CD4-positive, alpha-beta T cell (primary cell): ENCODE results near the gene ZNF281. TPM values are rescaled to one million over a fixed set of nuclear protein-coding genes. Genes with fewer than 3 reads are reported as not detected.

Source experiments
- ATAC-seq: fragments of 200-7000 bp; cut with Tn5 transposase; one replicate; pipeline ENCODE4 v1.10.0; 2022; ENCODE audit warnings: mild to moderate bottlenecking; ENCODE audit not compliant: poor library complexity
- CTCF ChIA-PET: fragments of 350-600 bp; sonication (Branson Sonifier 250); formaldehyde crosslinking; loops from one replicate; lab custom pipeline; 2021; ENCODE audit warnings: antibody characterized with exemption, inconsistent platforms; lab: Charles Lee
- POLR2A ChIA-PET: fragments of 350-600 bp; sonication (Branson Sonifier 250); formaldehyde crosslinking; loops from one replicate; lab custom pipeline; 2021; ENCODE audit warnings: antibody characterized with exemption, inconsistent platforms; lab: Charles Lee
- DNase-seq, 14 experiments: peaks; one replicate each; pipeline ENCODE4 v3.0.0-alpha.2; 2013 to 2020; ENCODE audit warnings: mixed read lengths in 2 of 14
- H3K27ac ChIP-seq, 2 donors: one replicate each; pipeline versions ENCODE4 v1.5.1 to v1.7.0; 2013; ENCODE audit warnings: low read length in 2 of 2, low read depth in 1 of 2, mild to moderate bottlenecking in 1 of 2
- H3K27me3 ChIP-seq, 2 experiments: 1 replicate in 1 of 2; 2 replicates in 1 of 2; pipeline versions ENCODE4 v1.6.1 to v1.7.0; 2013; ENCODE audit warnings: low read length in 2 of 2, control low read depth in 1 of 2, mild to moderate bottlenecking in 1 of 2, moderate library complexity in 1 of 2; ENCODE audit not compliant: insufficient read depth in 2 of 2, control insufficient read depth in 1 of 2
- H3K36me3 ChIP-seq: one replicate; pipeline ENCODE4 v1.6.1; 2013; ENCODE audit warnings: low read length, control low read depth; ENCODE audit not compliant: insufficient read depth
- H3K4me1 ChIP-seq: one replicate; pipeline ENCODE4 v1.6.1; 2013; ENCODE audit warnings: low read length, control low read depth; ENCODE audit not compliant: insufficient read depth
- H3K4me3 ChIP-seq: one replicate; pipeline ENCODE4 v1.5.1; 2013; ENCODE audit warnings: mild to moderate bottlenecking, low read length, moderate library complexity
- H3K9me3 ChIP-seq, 2 experiments: 1 replicate in 1 of 2; 2 replicates in 1 of 2; pipeline versions ENCODE4 v1.6.1 to v1.7.0; 2013; ENCODE audit warnings: low read length in 2 of 2, mild to moderate bottlenecking in 2 of 2, control low read depth in 1 of 2, moderate library complexity in 1 of 2; ENCODE audit not compliant: control insufficient read depth in 1 of 2, insufficient read depth in 1 of 2
- H3K27ac Mint-ChIP-seq: one replicate; pipeline ENCODE4 v1.8.0; 2020; ENCODE audit warnings: mixed read lengths
- H3K27me3 Mint-ChIP-seq: one replicate; pipeline ENCODE4 v1.8.0; 2021; ENCODE audit warnings: mixed read lengths
- H3K36me3 Mint-ChIP-seq: one replicate; pipeline ENCODE4 v1.8.0; 2021; ENCODE audit warnings: low read depth, mixed read lengths
- H3K4me1 Mint-ChIP-seq: one replicate; pipeline ENCODE4 v1.8.0; 2021; ENCODE audit warnings: low read depth, mixed read lengths
- H3K4me3 Mint-ChIP-seq: one replicate; pipeline ENCODE4 v1.8.0; 2020; ENCODE audit warnings: mild to moderate bottlenecking, mixed read lengths
- H3K9me3 Mint-ChIP-seq: one replicate; pipeline ENCODE4 v1.8.0; 2020; ENCODE audit warnings: mixed read lengths
- intact Hi-C, 2 experiments: fragments of 100-400 bp; cut with DNase I in 1 of 2; cut with micrococcal nuclease in 1 of 2; formaldehyde crosslinking; loops; one replicate each; pipeline versions ENCODE4 v1.15.1 to v1.9.0; 2023 to 2025; cut with DNase I, micrococcal nuclease
- total RNA-seq, 174 experiments: library from RNA in 2 of 174; stranded (reverse) in 2 of 174; gene quantifications; one replicate each; pipeline ENCODE4 v1.2.3 and lab custom pipeline; 2021 to 2026
- TF ChIP-seq, protein P1 (sequence below): fragments of 200-600 bp; IDR thresholded peaks from one replicate; pipeline ENCODE4 v1.8.0; 2022; ENCODE audit warnings: antibody characterized with exemption, mild to moderate bottlenecking

Gene ZNF281
- total RNA-seq, 2 experiments from 2014 or later = 27.6 to 29.3 TPM

DNA sequence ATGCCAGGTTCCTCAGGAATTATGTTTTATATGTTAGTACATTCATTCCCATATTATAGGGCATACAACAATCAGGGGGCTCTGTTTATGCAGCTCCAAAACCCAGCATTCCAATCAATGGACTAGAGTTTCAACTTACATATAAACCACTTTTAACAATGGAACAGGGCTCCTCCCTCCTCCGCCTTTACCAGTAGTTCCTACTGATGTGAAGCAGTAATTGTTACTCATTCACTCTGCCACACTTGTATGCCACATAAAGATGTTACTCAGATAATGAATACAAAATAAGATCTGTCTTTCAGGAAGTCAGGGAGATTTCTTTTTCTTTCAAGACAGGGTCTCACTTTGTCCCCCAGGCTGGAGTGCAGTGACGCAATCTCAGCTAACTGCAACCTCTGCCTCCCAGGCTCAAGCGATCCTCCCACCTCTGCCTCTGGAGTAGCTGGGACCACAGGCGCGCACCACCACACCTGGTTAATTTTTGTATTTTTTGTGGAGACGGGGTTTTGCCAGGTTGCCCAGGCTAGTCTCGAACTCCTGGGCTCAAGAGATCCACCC, 17.1 kb downstream of the ZNF281 start:
- no peaks in the 10 kb centered on the region for H3K36me3 Mint-ChIP-seq
- H3K4me1 ChIP-seq = no peaks in the 10 kb centered on the region
- no peaks in the 10 kb centered on the region for H3K36me3 ChIP-seq
- intact Hi-C loops = no loop called here
- H3K27me3 Mint-ChIP-seq = no peaks in the 10 kb centered on the region
- POLR2A ChIA-PET = no interaction called here
- H3K4me3 Mint-ChIP-seq = no peak overlapping the region
- H3K4me1 Mint-ChIP-seq = no peaks in the 10 kb centered on the region
- TF ChIP-seq, protein P1, sequence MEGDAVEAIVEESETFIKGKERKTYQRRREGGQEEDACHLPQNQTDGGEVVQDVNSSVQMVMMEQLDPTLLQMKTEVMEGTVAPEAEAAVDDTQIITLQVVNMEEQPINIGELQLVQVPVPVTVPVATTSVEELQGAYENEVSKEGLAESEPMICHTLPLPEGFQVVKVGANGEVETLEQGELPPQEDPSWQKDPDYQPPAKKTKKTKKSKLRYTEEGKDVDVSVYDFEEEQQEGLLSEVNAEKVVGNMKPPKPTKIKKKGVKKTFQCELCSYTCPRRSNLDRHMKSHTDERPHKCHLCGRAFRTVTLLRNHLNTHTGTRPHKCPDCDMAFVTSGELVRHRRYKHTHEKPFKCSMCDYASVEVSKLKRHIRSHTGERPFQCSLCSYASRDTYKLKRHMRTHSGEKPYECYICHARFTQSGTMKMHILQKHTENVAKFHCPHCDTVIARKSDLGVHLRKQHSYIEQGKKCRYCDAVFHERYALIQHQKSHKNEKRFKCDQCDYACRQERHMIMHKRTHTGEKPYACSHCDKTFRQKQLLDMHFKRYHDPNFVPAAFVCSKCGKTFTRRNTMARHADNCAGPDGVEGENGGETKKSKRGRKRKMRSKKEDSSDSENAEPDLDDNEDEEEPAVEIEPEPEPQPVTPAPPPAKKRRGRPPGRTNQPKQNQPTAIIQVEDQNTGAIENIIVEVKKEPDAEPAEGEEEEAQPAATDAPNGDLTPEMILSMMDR = no peak
- H3K9me3 Mint-ChIP-seq = no peaks in the 10 kb centered on the region
- DNase-seq (no peak), ATAC-seq (no peak)
- H3K27me3 ChIP-seq = no peaks in the 10 kb centered on the region
- H3K9me3 ChIP-seq = no peaks in the 10 kb centered on the region
- CTCF ChIA-PET = no interaction called here
- no peak overlapping the region for H3K4me3 ChIP-seq
- H3K27ac ChIP-seq = no peak overlapping the region
- no peak overlapping the region for H3K27ac Mint-ChIP-seq

DNA sequence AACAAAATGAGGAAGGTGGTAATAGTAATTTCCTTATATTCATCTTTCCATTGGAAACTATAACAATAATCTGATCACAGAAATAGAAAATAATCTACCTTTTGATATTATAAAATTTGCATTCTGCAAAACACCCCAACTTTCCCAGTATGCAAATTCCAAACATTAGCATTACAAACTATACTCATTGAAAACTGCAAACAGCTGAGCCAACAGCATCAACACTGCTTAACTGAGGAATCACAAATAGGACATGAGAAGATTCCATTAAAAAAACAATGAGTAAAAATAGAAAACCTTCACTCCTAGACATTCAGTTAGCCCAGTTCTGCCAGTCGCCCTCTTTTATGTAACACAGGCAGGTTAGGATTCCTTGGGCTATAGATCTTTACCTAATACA, 18.1 kb downstream of the ZNF281 start:
- ChIA-PET CTCF (no interaction called here), POLR2A (no interaction called here)
- DNase-seq (no peak), ATAC-seq (no peak)
- H3K4me1 ChIP-seq = no peaks in the 10 kb centered on the region
- H3K4me3 ChIP-seq = no peak overlapping the region
- no peaks in the 10 kb centered on the region for H3K27me3 ChIP-seq
- Mint-ChIP-seq H3K9me3 (no peaks in the 10 kb centered on the region), H3K27me3 (no peaks in the 10 kb centered on the region), H3K27ac (no peak overlapping the region), H3K4me3 (no peak overlapping the region), H3K4me1 (no peaks in the 10 kb centered on the region), H3K36me3 (no peaks in the 10 kb centered on the region)
- H3K36me3 ChIP-seq = no peaks in the 10 kb centered on the region
- H3K9me3 ChIP-seq = no peaks in the 10 kb centered on the region
- no peak overlapping the region for H3K27ac ChIP-seq
- TF ChIP-seq, protein P1 = no peak
- intact Hi-C loops = no loop called here

DNA sequence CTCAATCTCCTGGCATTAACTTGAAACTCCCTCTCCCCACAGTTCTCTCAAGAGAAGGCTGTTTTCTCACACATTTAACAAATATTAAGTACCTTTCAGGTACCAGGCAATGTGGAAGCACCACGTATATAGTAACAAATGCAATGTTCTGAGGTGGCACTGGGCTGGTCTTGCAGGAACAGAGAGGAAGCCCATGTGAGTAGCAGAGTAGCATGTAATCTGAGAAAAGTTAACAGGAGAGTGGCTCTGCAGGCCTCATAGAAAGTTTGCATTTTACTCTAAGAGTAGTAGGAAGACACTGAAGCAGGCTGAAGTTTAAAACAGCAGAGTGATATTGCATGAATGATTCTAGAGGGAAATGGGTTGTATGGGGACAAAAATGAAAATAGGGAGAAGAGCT, 21.0 kb downstream of the ZNF281 start:
- DNase-seq (no peak), ATAC-seq (no peak)
- H3K4me3 ChIP-seq = no peak overlapping the region
- Mint-ChIP-seq H3K4me3 (no peak overlapping the region), H3K4me1 (no peaks in the 10 kb centered on the region), H3K36me3 (no peaks in the 10 kb centered on the region), H3K9me3 (no peaks in the 10 kb centered on the region), H3K27ac (no peak overlapping the region), H3K27me3 (no peaks in the 10 kb centered on the region)
- ChIA-PET CTCF (no interaction called here), POLR2A (no interaction called here)
- no peaks in the 10 kb centered on the region for H3K9me3 ChIP-seq
- H3K36me3 ChIP-seq = no peaks in the 10 kb centered on the region
- no peak overlapping the region for H3K27ac ChIP-seq
- intact Hi-C loops = no loop called here
- no peaks in the 10 kb centered on the region for H3K4me1 ChIP-seq
- H3K27me3 ChIP-seq = no peaks in the 10 kb centered on the region
- TF ChIP-seq, protein P1 = no peak
